SK-N-MC (cell line): Measurements from ENCODE around the gene BRPF1.

Experiments used
- EZH2 ChIP-seq: fragments of 200-600 bp; sonication (generic); IDR thresholded peaks from one replicate; pipeline ENCODE4 v1.6.1; 2017; ENCODE audit warnings: antibody characterized with exemption
- POLR2AphosphoS5 ChIP-seq: IDR thresholded peaks from 2 replicates; pipeline ENCODE4 v1.6.1; 2012; ENCODE audit warnings: mild to moderate bottlenecking, low read depth, low read length, borderline replicate concordance

DNA sequence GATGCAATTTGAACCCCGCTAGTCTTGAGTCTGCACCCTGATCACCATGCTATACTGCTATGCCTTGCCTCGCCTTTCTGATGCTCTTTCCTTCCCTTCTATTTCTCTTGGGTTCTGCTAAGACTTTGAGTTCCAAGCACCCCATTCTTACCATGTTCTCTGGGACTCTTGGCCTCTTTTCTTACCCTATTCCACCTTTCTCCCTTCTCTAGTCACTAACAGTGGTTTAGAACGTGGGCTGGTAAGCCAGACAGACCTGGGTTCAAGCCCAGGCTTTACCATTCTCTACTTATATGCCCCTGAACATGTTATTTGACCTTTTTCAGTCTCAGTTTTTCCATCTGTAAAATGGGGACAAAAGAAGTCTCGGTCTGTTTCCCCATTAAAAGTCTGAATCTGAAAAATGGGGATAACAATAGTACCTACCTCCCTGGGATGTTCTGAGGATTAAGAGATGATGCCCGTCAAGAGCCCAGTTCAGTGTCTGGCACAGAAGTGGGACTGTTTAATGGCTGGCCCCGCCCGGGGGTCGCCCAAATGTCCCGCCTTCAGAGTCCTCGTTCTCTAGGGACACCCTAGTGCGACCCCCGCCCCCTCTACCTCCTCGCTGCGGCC is 60.4 kb downstream of the BRPF1 start:
- TF ChIP-seq EZH2 (no peak), POLR2AphosphoS5 (no peak; the same call in 1 of the 2 replicates)
